Sigmoid colon (tissue), 7 donors: ENCODE data around the gene PROX2. TPM values are rescaled to one million over a fixed set of nuclear protein-coding genes. Genes with fewer than 3 reads are reported as not detected.

ENCODE experiments used
- DNase-seq: peaks from one replicate; pipeline ENCODE4 v3.0.0-alpha.2; 2019
- H3K27ac ChIP-seq, 4 donors: fragments of 200-600 bp; sonication (generic); one replicate each; pipeline ENCODE4 v1.5.1; 2016 to 2019; ENCODE audit warnings: mild to moderate bottlenecking in 1 of 4
- H3K27me3 ChIP-seq, 3 donors: fragments of 200-600 bp; sonication (generic); one replicate each; pipeline ENCODE4 v1.5.1; 2019; ENCODE audit warnings: mild to moderate bottlenecking in 1 of 3
- H3K36me3 ChIP-seq, 4 donors: fragments of 200-600 bp; sonication (generic); one replicate each; pipeline ENCODE4 v1.5.1; 2016 to 2019
- H3K4me1 ChIP-seq, 4 donors: fragments of 200-600 bp; sonication (generic); one replicate each; pipeline ENCODE4 v1.5.1; 2017 to 2019
- H3K4me3 ChIP-seq, 4 donors: fragments of 200-600 bp; sonication (generic); one replicate each; pipeline ENCODE4 v1.5.1; 2017 to 2019; ENCODE audit warnings: mild to moderate bottlenecking in 2 of 4, moderate library complexity in 1 of 4
- H3K9me3 ChIP-seq, 4 donors: fragments of 200-600 bp in 3 of 4; sonication (generic) in 3 of 4; one replicate each; pipeline versions ENCODE4 v1.5.1 to v1.6.1; 2013 to 2019
- CTCF ChIP-seq, 4 experiments: fragments of 450-650 bp in 3 of 4; fragments of 200-600 bp in 1 of 4; IDR thresholded peaks; one replicate each; pipeline ENCODE4 v1.5.1; 2016 to 2019; ENCODE audit warnings: antibody characterized with exemption in 4 of 4, mild to moderate bottlenecking in 3 of 4, moderate library complexity in 2 of 4
- EP300 ChIP-seq, 4 donors: sonication (generic); formaldehyde crosslinking; IDR thresholded peaks; one replicate each; pipeline ENCODE4 v1.6.1; 2017; ENCODE audit warnings: antibody characterized with exemption in 4 of 4
- POLR2A ChIP-seq, 2 donors: fragments of 450-650 bp; IDR thresholded peaks; one replicate each; pipeline ENCODE4 v1.6.1; 2016; ENCODE audit warnings: antibody characterized with exemption in 2 of 2, mild to moderate bottlenecking in 2 of 2, moderate library complexity in 2 of 2
- POLR2AphosphoS5 ChIP-seq, 4 donors: sonication (generic); formaldehyde crosslinking; IDR thresholded peaks; one replicate each; pipeline ENCODE4 v1.6.1; 2017; ENCODE audit warnings: antibody characterized with exemption in 4 of 4
- intact Hi-C: fragments of 100-400 bp; cut with DNase I; formaldehyde crosslinking; loops from one replicate; pipeline ENCODE4 v1.15.1; 2023
- polyA plus RNA-seq, 3 donors: library from polyadenylated mRNA; stranded (reverse); fragments of 200-250 nt; gene quantifications; one replicate each; pipeline ENCODE4 v1.2.3, GENCODE V29; 2013
- total RNA-seq, 4 donors: library from RNA; depleted of rRNA; stranded (reverse); fragments of >200 nt; gene quantifications; one replicate each; pipeline ENCODE4 v1.1.0, GENCODE V29; 2016
- donor health status: healthy with polysubstance abuse.
- donor health status: Bipolar disorder and iron deficiency.
- donor health status: healthy.

PROX2 gene
- total and polyA plus RNA-seq, 7 donors = 0.01 to 0.16 TPM; not detected in 5

- no peak for DNase-seq
- Histone ChIP-seq H3K27ac (no peak overlapping the region), H3K4me1 (peaks cover 0 to 7% (median 0%) of the 10 kb centered on the region in 4 donors), H3K36me3 (peaks cover 1 to 63% (median 12%) of the 10 kb centered on the region in 4 donors), H3K4me3 (no peak overlapping the region), H3K27me3 (no peaks in the 10 kb centered on the region), H3K9me3 (no peaks in the 10 kb centered on the region)
- TF ChIP-seq CTCF (IDR thresholded peaks at IDR 0.05) (no peak), POLR2A (IDR thresholded peaks at IDR 0.05) (no peak), POLR2AphosphoS5 (IDR thresholded peaks at IDR 0.05) (no peak), EP300 (IDR thresholded peaks at IDR 0.05) (no peak)
- intact Hi-C loops = no loop called here
Measured at GRCh38 chr14:74826574-74826973, 49.4 kb downstream of the PROX2 start.

Other genes starting within 250 kb of the PROX2 start
- gene AREL1, start 163.1 kb downstream of the PROX2 start, total RNA-seq = 10 to 100 TPM; 11.7 to 16.6 (median 14.3) TPM
- 10 to 100 TPM in 2 of 3 donors, 1 to 10 TPM in 1; 4.8 to 20.2 (median 10.4) TPM for gene AREL1, start 163.1 kb downstream of the PROX2 start, polyA plus RNA-seq
- 10 to 100 TPM; 18.6 to 35.7 (median 28.3) TPM for gene FCF1, start 163.0 kb downstream of the PROX2 start, total RNA-seq
- 10 to 100 TPM; 22.2 to 32.3 (median 23.4) TPM for gene FCF1, start 163.0 kb downstream of the PROX2 start, polyA plus RNA-seq
- 10 to 100 TPM; 40.3 to 58.7 (median 40.6) TPM for gene YLPM1, start 112.8 kb downstream of the PROX2 start, total RNA-seq
- 10 to 100 TPM in 1 of 3 donors, 1 to 10 TPM in 2; 7.2 to 23.6 (median 7.2) TPM for gene YLPM1, start 112.8 kb downstream of the PROX2 start, polyA plus RNA-seq
- gene DLST, start 5.8 kb upstream of the PROX2 start, total RNA-seq = 100 to 1,000 TPM in 1 of 4 donors, 10 to 100 TPM in 3; 68.6 to 114 (median 71.8) TPM
- gene DLST, start 5.8 kb upstream of the PROX2 start, polyA plus RNA-seq = 100 to 1,000 TPM in 2 of 3 donors, 10 to 100 TPM in 1; 66.1 to 114 (median 105) TPM
- 10 to 100 TPM in 1 of 4 donors, 1 to 10 TPM in 3; 4.6 to 11.1 (median 6.7) TPM for gene RPS6KL1, start 47.1 kb upstream of the PROX2 start, total RNA-seq
- gene RPS6KL1, start 47.1 kb upstream of the PROX2 start, polyA plus RNA-seq = 1 to 10 TPM; 1.8 to 4.0 (median 2.8) TPM
- gene PGF, start 79.5 kb upstream of the PROX2 start, total RNA-seq = 10 to 100 TPM in 2 of 4 donors, 1 to 10 TPM in 2; 3.6 to 15.6 (median 9.7) TPM
- 1 to 10 TPM; 1.2 to 9.1 (median 1.6) TPM for gene PGF, start 79.5 kb upstream of the PROX2 start, polyA plus RNA-seq
- gene EIF2B2, start 126.8 kb upstream of the PROX2 start, total RNA-seq = 10 to 100 TPM; 34.1 to 37.5 (median 35.3) TPM
- gene EIF2B2, start 126.8 kb upstream of the PROX2 start, polyA plus RNA-seq = 10 to 100 TPM; 25.2 to 45.5 (median 40.0) TPM
- 10 to 100 TPM; 30.0 to 42.9 (median 34.7) TPM for gene MLH3, start 175.3 kb upstream of the PROX2 start, total RNA-seq
- gene MLH3, start 175.3 kb upstream of the PROX2 start, polyA plus RNA-seq = 10 to 100 TPM in 1 of 3 donors, 1 to 10 TPM in 2; 3.6 to 12.5 (median 5.1) TPM
- gene ACYP1, start 187.9 kb upstream of the PROX2 start, total RNA-seq = 10 to 100 TPM in 3 of 4 donors, 1 to 10 TPM in 1; 4.2 to 23.5 (median 19.2) TPM
- gene ACYP1, start 187.9 kb upstream of the PROX2 start, polyA plus RNA-seq = 10 to 100 TPM; 18.6 to 36.3 (median 23.3) TPM
- gene ZC2HC1C, start 193.5 kb upstream of the PROX2 start, total RNA-seq = 1 to 10 TPM; 3.6 to 4.6 (median 4.0) TPM
- gene ZC2HC1C, start 193.5 kb upstream of the PROX2 start, polyA plus RNA-seq = 1 to 10 TPM; 1.2 to 4.6 (median 4.6) TPM